CD14-positive monocyte (primary cell): ENCODE measurements around the gene QSOX2. TPM values are rescaled to one million over a fixed set of nuclear protein-coding genes. Genes with fewer than 3 reads are reported as not detected.

ENCODE experiments used
- DNase-seq, 3 donors: peaks; one replicate each; pipeline ENCODE4 v3.0.0-alpha.2; 2011 to 2022
- H2AFZ ChIP-seq: 2 replicates; pipeline ENCODE4 v1.6.0; 2012; ENCODE audit warnings: mild to moderate bottlenecking, low read depth, low read length, inconsistent platforms; ENCODE audit not compliant: insufficient read depth, poor library complexity, severe bottlenecking
- H3K27ac ChIP-seq, 2 donors: 1 replicate in 1 of 2; 2 replicates in 1 of 2; pipeline ENCODE4 v1.5.1; 2012 to 2013; ENCODE audit warnings: low read length in 2 of 2, control low read depth in 1 of 2, inconsistent platforms in 1 of 2, low read depth in 1 of 2, mild to moderate bottlenecking in 1 of 2
- H3K27me3 ChIP-seq, 2 donors: one replicate each; pipeline versions ENCODE4 v1.6.0 to v1.6.1; 2011 to 2013; ENCODE audit warnings: low read length in 2 of 2; ENCODE audit not compliant: control insufficient read depth in 2 of 2, insufficient read depth in 2 of 2
- H3K36me3 ChIP-seq, 2 donors: replicated peaks in 1 of 2; 1 replicate in 1 of 2; 2 replicates in 1 of 2; pipeline versions ENCODE4 v1.5.1 to v1.6.1; 2012 to 2013; ENCODE audit warnings: low read length in 2 of 2, control low read depth in 1 of 2, inconsistent platforms in 1 of 2, mild to moderate bottlenecking in 1 of 2; ENCODE audit not compliant: insufficient read depth in 2 of 2, control insufficient read depth in 1 of 2
- H3K4me1 ChIP-seq, 2 donors: 1 replicate in 1 of 2; 2 replicates in 1 of 2; pipeline versions ENCODE4 v1.5.1 to v1.6.1; 2012 to 2013; ENCODE audit warnings: low read length in 2 of 2, control low read depth in 1 of 2, inconsistent platforms in 1 of 2, mild to moderate bottlenecking in 1 of 2, moderate library complexity in 1 of 2; ENCODE audit not compliant: insufficient read depth in 2 of 2, control insufficient read depth in 1 of 2
- H3K4me2 ChIP-seq: replicated peaks from 2 replicates; pipeline ENCODE3; 2012; ENCODE audit warnings: low read length, moderate library complexity, mild to moderate bottlenecking; ENCODE audit not compliant: poor library complexity, severe bottlenecking; ENCODE audit errors: extremely low read depth
- H3K4me3 ChIP-seq, 3 experiments: fragments of 200-600 bp in 1 of 3; sonication (generic) in 1 of 3; replicated peaks in 1 of 3; 1 replicate in 2 of 3; 2 replicates in 1 of 3; pipeline ENCODE4 v1.5.1; 2011 to 2013; ENCODE audit warnings: low read length in 3 of 3, mild to moderate bottlenecking in 3 of 3, control low read depth in 2 of 3, low read depth in 2 of 3, inconsistent platforms in 1 of 3, moderate library complexity in 1 of 3
- H3K79me2 ChIP-seq: 2 replicates; pipeline ENCODE4 v1.6.0; 2012; ENCODE audit warnings: mild to moderate bottlenecking, control low read depth, inconsistent platforms, low read length, moderate library complexity; ENCODE audit not compliant: insufficient read depth
- H3K9ac ChIP-seq: 2 replicates; pipeline ENCODE4 v1.6.0; 2017; ENCODE audit warnings: low read length, mild to moderate bottlenecking; ENCODE audit not compliant: insufficient read depth, poor library complexity, severe bottlenecking
- H3K9me3 ChIP-seq, 2 donors: replicated peaks in 1 of 2; 1 replicate in 1 of 2; 2 replicates in 1 of 2; pipeline versions ENCODE4 v1.5.1 to v1.6.1; 2012 to 2013; ENCODE audit warnings: low read length in 2 of 2, control low read depth in 1 of 2; ENCODE audit not compliant: control insufficient read depth in 1 of 2, insufficient read depth in 1 of 2
- H4K20me1 ChIP-seq: 2 replicates; pipeline ENCODE4 v1.6.0; 2012; ENCODE audit warnings: mild to moderate bottlenecking, low read length, control low read depth, moderate library complexity; ENCODE audit not compliant: insufficient read depth
- H3K27ac Mint-ChIP-seq, 7 donors: one replicate each; pipeline ENCODE4 v1.8.0; 2020; ENCODE audit warnings: mild to moderate bottlenecking in 7 of 7, mixed read lengths in 7 of 7, moderate library complexity in 6 of 7, inconsistent platforms in 2 of 7
- H3K27me3 Mint-ChIP-seq, 3 donors: one replicate each; pipeline ENCODE4 v1.8.0; 2021 to 2022; ENCODE audit warnings: low read depth in 3 of 3, mild to moderate bottlenecking in 3 of 3, mixed read lengths in 3 of 3, moderate library complexity in 3 of 3, inconsistent platforms in 1 of 3
- H3K36me3 Mint-ChIP-seq, 2 donors: one replicate each; pipeline ENCODE4 v1.8.0; 2020; ENCODE audit warnings: mixed read lengths in 2 of 2, inconsistent platforms in 1 of 2, mild to moderate bottlenecking in 1 of 2
- H3K4me1 Mint-ChIP-seq: one replicate; pipeline ENCODE4 v1.8.0; 2020; ENCODE audit warnings: mild to moderate bottlenecking, mixed read lengths
- H3K4me3 Mint-ChIP-seq, 2 donors: one replicate each; pipeline ENCODE4 v1.8.0; 2020; ENCODE audit warnings: mild to moderate bottlenecking in 2 of 2, mixed read lengths in 2 of 2, moderate library complexity in 1 of 2
- H3K9me3 Mint-ChIP-seq, 7 donors: one replicate each; pipeline ENCODE4 v1.8.0; 2020 to 2022; ENCODE audit warnings: mixed read lengths in 7 of 7, mild to moderate bottlenecking in 6 of 7, moderate library complexity in 6 of 7, inconsistent platforms in 2 of 7
- CTCF ChIP-seq: fragments of 200-600 bp; IDR thresholded peaks from one replicate; pipeline ENCODE4 v1.8.0; 2022; ENCODE audit warnings: antibody characterized with exemption, mild to moderate bottlenecking
- WGBS: methylation state at CpG from one replicate; pipeline ENCODE4 v1.1.5; 2013; ENCODE audit warnings: missing lambda C conversion rate; ENCODE audit not compliant: insufficient coverage; 5-methylcytosine and 5-hydroxymethylcytosine counted together
- intact Hi-C, 2 donors: fragments of 100-400 bp; cut with micrococcal nuclease; formaldehyde crosslinking; loops; one replicate each; pipeline versions ENCODE4 v1.15.0 to v1.15.1; 2023
- polyA plus RNA-seq, 3 donors: library from polyadenylated mRNA; depleted of rRNA in 1 of 3; unstranded in 2 of 3; stranded (reverse) in 1 of 3; fragments of 300-500 nt in 2 of 3; fragments of >200 nt in 1 of 3; fragmentation: Illumina TruSeq in 2 of 3; gene quantifications; 1 replicate in 2 of 3; 2 replicates in 1 of 3; pipeline ENCODE4 v1.2.3, GENCODE V29; 2012 to 2021

The QSOX2 gene
- polyA plus RNA-seq, 3 donors: 0.03 to 8.4 (median 0.17) TPM

GRCh38 chr9:136268735-136269134 is 23.1 kb upstream of the QSOX2 start:
- intact Hi-C loops: no loop called here
- Histone ChIP-seq H3K9ac (no peak overlapping the region), H2AFZ (peak overlapping the region; percentile 86), H3K27me3 (peaks cover 0 to 4% of the 10 kb centered on the region in 2 donors), H3K36me3 (no peaks in the 10 kb centered on the region), H3K4me2 (no peak overlapping the region), H3K4me3 (no peak overlapping the region), H3K79me2 (no peaks in the 10 kb centered on the region), H3K27ac (no peak overlapping the region), H3K4me1 (peaks cover 17 to 29% of the 10 kb centered on the region in 2 donors), H4K20me1 (no peaks in the 10 kb centered on the region), H3K9me3 (no peaks in the 10 kb centered on the region)
- Mint-ChIP-seq H3K4me3 (no peak overlapping the region), H3K36me3 (no peaks in the 10 kb centered on the region), H3K9me3 (peaks cover 0 to 4% (median 0%) of the 10 kb centered on the region in 7 donors), H3K27ac (no peak overlapping the region), H3K27me3 (peaks cover 4 to 18% (median 14%) of the 10 kb centered on the region in 3 donors), H3K4me1 (peaks cover 20% of the 10 kb centered on the region)
- no peak for TF ChIP-seq CTCF
- WGBS: 97% methylated on average over 6 of the region's 6 CpGs
- no peak for DNase-seq

GRCh38 chr9:136268318-136268717 is 22.7 kb upstream of the QSOX2 start:
- peaks cover 0 to 4% (median 0%) of the 10 kb centered on the region in 7 donors for H3K9me3 Mint-ChIP-seq
- intact Hi-C loops: no loop called here
- no peaks in the 10 kb centered on the region for H4K20me1 ChIP-seq
- DNase-seq: no peak
- H3K4me3 ChIP-seq: no peak overlapping the region
- no peaks in the 10 kb centered on the region for H3K36me3 ChIP-seq
- no peak overlapping the region for H3K9ac ChIP-seq
- TF ChIP-seq CTCF: no peak
- H3K4me3 Mint-ChIP-seq: no peak overlapping the region
- no peak overlapping the region for H3K27ac ChIP-seq
- H3K9me3 ChIP-seq: no peaks in the 10 kb centered on the region
- peaks cover 20% of the 10 kb centered on the region for H3K4me1 Mint-ChIP-seq
- no peaks in the 10 kb centered on the region for H3K36me3 Mint-ChIP-seq
- H3K27me3 ChIP-seq: peaks cover 0 to 4% of the 10 kb centered on the region in 2 donors
- H3K27me3 Mint-ChIP-seq: peaks cover 4 to 18% (median 14%) of the 10 kb centered on the region in 3 donors
- H3K27ac Mint-ChIP-seq: no peak overlapping the region
- H3K79me2 ChIP-seq: no peaks in the 10 kb centered on the region
- H3K4me2 ChIP-seq: no peak overlapping the region
- 14% methylated on average over 1 of the region's 6 CpGs for WGBS
- peak overlapping the region; percentile 86 for H2AFZ ChIP-seq
- H3K4me1 ChIP-seq: peaks cover 17 to 29% of the 10 kb centered on the region in 2 donors
